Breast epithelium (tissue), 4 donors: ENCODE results near the gene CRYBG1. TPM values are rescaled to one million over a fixed set of nuclear protein-coding genes. Genes with fewer than 3 reads are reported as not detected.
A peak's percentile ranks its signal among the peaks of the same experiment; 100 is the strongest.

Experiments
- DNase-seq, 2 donors: peaks; one replicate each; pipeline ENCODE4 v3.0.0-alpha.2; 2019; ENCODE audit warnings: low spot score in 2 of 2
- H3K27ac ChIP-seq, 2 donors: fragments of 200-600 bp; sonication (generic) in 1 of 2; one replicate each; pipeline ENCODE4 v1.5.1; 2016 to 2019; ENCODE audit warnings: mild to moderate bottlenecking in 1 of 2
- H3K27me3 ChIP-seq, 2 donors: fragments of 200-600 bp; sonication (generic) in 1 of 2; one replicate each; pipeline versions ENCODE4 v1.5.1 to v1.6.0; 2017 to 2019; ENCODE audit warnings: control low read depth in 1 of 2, mild to moderate bottlenecking in 1 of 2
- H3K36me3 ChIP-seq: fragments of 200-600 bp; one replicate; pipeline ENCODE4 v1.5.1; 2019
- H3K4me1 ChIP-seq, 2 donors: fragments of 200-600 bp; sonication (generic); one replicate each; pipeline ENCODE4 v1.5.1; 2016 to 2019; ENCODE audit warnings: control low read depth in 1 of 2
- H3K4me3 ChIP-seq, 3 donors: fragments of 200-600 bp; sonication (generic); 1 replicate in 2 of 3; 2 replicates in 1 of 3; pipeline ENCODE4 v1.5.1; 2016 to 2019; ENCODE audit warnings: mild to moderate bottlenecking in 3 of 3, moderate library complexity in 2 of 3
- H3K9me3 ChIP-seq, 2 donors: fragments of 200-600 bp; sonication (generic) in 1 of 2; one replicate each; pipeline ENCODE4 v1.5.1; 2016 to 2019; ENCODE audit warnings: control low read depth in 1 of 2
- CTCF ChIP-seq, 3 donors: fragments of 450-650 bp; IDR thresholded peaks; one replicate each; pipeline ENCODE4 v1.5.1; 2016 to 2017; ENCODE audit warnings: antibody characterized with exemption in 3 of 3, mild to moderate bottlenecking in 3 of 3, moderate library complexity in 3 of 3
- POLR2A ChIP-seq: fragments of 450-650 bp; IDR thresholded peaks from one replicate; pipeline ENCODE4 v1.6.1; 2016; ENCODE audit warnings: antibody characterized with exemption, mild to moderate bottlenecking, moderate library complexity
- POLR2AphosphoS5 ChIP-seq, 3 donors: sonication (generic); formaldehyde crosslinking; IDR thresholded peaks; one replicate each; pipeline ENCODE4 v1.6.1; 2017; ENCODE audit warnings: antibody characterized with exemption in 3 of 3
- intact Hi-C: fragments of 100-400 bp; cut with DNase I; formaldehyde crosslinking; loops from one replicate; pipeline ENCODE4 v1.15.1; 2023; ENCODE audit warnings: low total_unique reads
- total RNA-seq, 3 donors: library from RNA; depleted of rRNA; stranded (reverse); fragments of >200 nt; gene quantifications; one replicate each; pipeline ENCODE4 v1.1.0, GENCODE V29; 2016

CRYBG1 gene
- total RNA-seq, 3 donors from 2014 or later = 30.9 to 142 (median 38.3) TPM

- no peak overlapping the region for H3K27ac ChIP-seq
- H3K9me3 ChIP-seq = no peaks in the 10 kb centered on the region
- no peaks in the 10 kb centered on the region for H3K4me1 ChIP-seq
- no peak overlapping the region for H3K4me3 ChIP-seq
- no peaks in the 10 kb centered on the region for H3K27me3 ChIP-seq
- H3K36me3 ChIP-seq = no peaks in the 10 kb centered on the region
- intact Hi-C loops = no loop called here
- TF ChIP-seq CTCF (IDR thresholded peaks at IDR 0.05) (no peak), POLR2A (no peak), POLR2AphosphoS5 (IDR thresholded peaks at IDR 0.05) (no peak)
- no peak for DNase-seq
These were observed 179.4 kb downstream of the CRYBG1 start for GRCh38 chr6:106539936-106540335.

GRCh38 chr6:106540432-106540831 lies 179.9 kb downstream of the CRYBG1 start:
- Histone ChIP-seq H3K4me3 (no peak overlapping the region), H3K4me1 (no peaks in the 10 kb centered on the region), H3K36me3 (no peaks in the 10 kb centered on the region), H3K9me3 (no peaks in the 10 kb centered on the region), H3K27ac (no peak overlapping the region), H3K27me3 (no peaks in the 10 kb centered on the region)
- TF ChIP-seq POLR2AphosphoS5 (IDR thresholded peaks at IDR 0.05) (no peak), CTCF (IDR thresholded peaks at IDR 0.05) (no peak), POLR2A (no peak)
- no peak for DNase-seq
- intact Hi-C loops = no loop called here

- intact Hi-C loops = no loop called here
- no peak for DNase-seq
- TF ChIP-seq POLR2AphosphoS5 (IDR thresholded peaks at IDR 0.05) (no peak), CTCF (IDR thresholded peaks at IDR 0.05) (no peak), POLR2A (no peak)
These were observed 180.4 kb downstream of the CRYBG1 start for GRCh38 chr6:106540907-106541306.

GRCh38 chr6:106546261-106546690 lies 185.8 kb downstream of the CRYBG1 start:
- TF ChIP-seq POLR2A = no peak
- TF ChIP-seq POLR2AphosphoS5 (IDR thresholded peaks at IDR 0.05) = no peak
- Histone ChIP-seq H3K27ac (peak overlapping the region; percentile 76 to 78), H3K4me3 (no peak overlapping the region), H3K27me3 (no peaks in the 10 kb centered on the region), H3K4me1 (peaks cover 0 to 3% of the 10 kb centered on the region in 2 donors), H3K36me3 (no peaks in the 10 kb centered on the region), H3K9me3 (no peaks in the 10 kb centered on the region)
- no peak for DNase-seq
- intact Hi-C loops = no loop called here

More at GRCh38 chr6:106540907-106541306, 180.4 kb downstream of the CRYBG1 start:
- no peaks in the 10 kb centered on the region for H3K27me3 ChIP-seq
- no peak overlapping the region for H3K4me3 ChIP-seq
- no peaks in the 10 kb centered on the region for H3K9me3 ChIP-seq
- peaks cover 0 to 2% of the 10 kb centered on the region in 2 donors for H3K4me1 ChIP-seq
- no peak overlapping the region for H3K27ac ChIP-seq
- H3K36me3 ChIP-seq = no peaks in the 10 kb centered on the region

- no peak for DNase-seq
- Histone ChIP-seq H3K4me3 (no peak overlapping the region), H3K9me3 (no peaks in the 10 kb centered on the region)
These were observed 186.3 kb downstream of the CRYBG1 start for GRCh38 chr6:106546691-106547414.

More at GRCh38 chr6:106546691-106547414, 186.3 kb downstream of the CRYBG1 start:
- no peaks in the 10 kb centered on the region for H3K36me3 ChIP-seq
- peak overlapping the region; percentile 76 to 78 for H3K27ac ChIP-seq
- TF ChIP-seq POLR2A (no peak), POLR2AphosphoS5 (IDR thresholded peaks at IDR 0.05) (no peak), CTCF (IDR thresholded peaks at IDR 0.05) (no peak)
- H3K27me3 ChIP-seq = no peaks in the 10 kb centered on the region
- H3K4me1 ChIP-seq = peaks cover 0 to 3% of the 10 kb centered on the region in 2 donors
- intact Hi-C loops = no loop called here
